Body of pancreas (tissue), 4 donors: Measurements from ENCODE around the gene LSP1.

Source experiments
- POLR2A ChIP-seq, 3 donors: fragments of 450-650 bp; IDR thresholded peaks; one replicate each; pipeline ENCODE4 v1.6.1; 2016; ENCODE audit warnings: antibody characterized with exemption in 3 of 3, mild to moderate bottlenecking in 2 of 3
- TF ChIP-seq, protein P1 (sequence below), 7 experiments: fragments of 450-650 bp in 4 of 7; fragments of 200-600 bp in 3 of 7; sonication (generic) in 3 of 7; IDR thresholded peaks; one replicate each; pipeline ENCODE4 v1.5.1; 2016 to 2019; ENCODE audit warnings: antibody characterized with exemption in 7 of 7

DNA sequence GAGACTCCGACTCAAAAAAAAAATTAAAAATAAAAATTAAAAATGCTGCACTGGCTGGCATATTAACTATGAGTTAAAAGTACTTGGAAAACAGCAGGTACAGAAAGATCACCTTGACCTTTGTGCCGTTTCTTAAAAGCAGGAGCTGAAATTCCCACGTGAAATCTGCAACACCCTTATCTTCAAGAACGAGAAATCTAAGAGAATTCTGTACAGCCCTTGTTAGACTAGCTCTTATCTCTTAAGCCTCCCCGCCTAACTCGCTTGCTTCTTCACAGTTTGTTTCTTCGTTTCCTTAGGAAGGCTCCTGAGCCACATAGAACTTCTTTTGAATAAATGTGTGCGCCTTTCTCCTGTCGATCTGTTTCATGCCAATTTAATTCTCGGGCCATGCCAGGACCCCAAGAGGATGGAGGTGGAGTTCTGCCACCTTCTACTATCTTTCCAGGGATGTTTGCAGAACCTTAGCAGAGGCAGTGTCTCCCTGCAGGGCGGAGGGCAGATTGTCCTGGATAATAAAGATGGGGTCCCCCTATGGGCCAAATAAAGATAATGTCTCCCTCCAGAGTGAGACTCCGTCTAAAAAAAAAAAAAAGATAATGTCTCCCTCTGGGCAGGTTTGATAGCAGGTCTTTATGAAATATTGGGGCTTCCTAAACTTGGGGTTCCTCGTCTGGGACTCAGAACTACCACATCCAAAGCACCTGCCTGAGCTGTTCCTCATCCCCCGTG lies 45.5 kb upstream of the LSP1 start:
- TF ChIP-seq, protein P1, sequence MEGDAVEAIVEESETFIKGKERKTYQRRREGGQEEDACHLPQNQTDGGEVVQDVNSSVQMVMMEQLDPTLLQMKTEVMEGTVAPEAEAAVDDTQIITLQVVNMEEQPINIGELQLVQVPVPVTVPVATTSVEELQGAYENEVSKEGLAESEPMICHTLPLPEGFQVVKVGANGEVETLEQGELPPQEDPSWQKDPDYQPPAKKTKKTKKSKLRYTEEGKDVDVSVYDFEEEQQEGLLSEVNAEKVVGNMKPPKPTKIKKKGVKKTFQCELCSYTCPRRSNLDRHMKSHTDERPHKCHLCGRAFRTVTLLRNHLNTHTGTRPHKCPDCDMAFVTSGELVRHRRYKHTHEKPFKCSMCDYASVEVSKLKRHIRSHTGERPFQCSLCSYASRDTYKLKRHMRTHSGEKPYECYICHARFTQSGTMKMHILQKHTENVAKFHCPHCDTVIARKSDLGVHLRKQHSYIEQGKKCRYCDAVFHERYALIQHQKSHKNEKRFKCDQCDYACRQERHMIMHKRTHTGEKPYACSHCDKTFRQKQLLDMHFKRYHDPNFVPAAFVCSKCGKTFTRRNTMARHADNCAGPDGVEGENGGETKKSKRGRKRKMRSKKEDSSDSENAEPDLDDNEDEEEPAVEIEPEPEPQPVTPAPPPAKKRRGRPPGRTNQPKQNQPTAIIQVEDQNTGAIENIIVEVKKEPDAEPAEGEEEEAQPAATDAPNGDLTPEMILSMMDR (IDR thresholded peaks at IDR 0.05): peak in 2 of 7 experiments; percentile 9 to 15
- TF ChIP-seq POLR2A (IDR thresholded peaks at IDR 0.05): no peak
